ENCODE results near the gene CUX1.
"Not testable (repeated sequence)": the region's sequence is repeated elsewhere in the genome, so short reads cannot be mapped to it uniquely, and the experiment has no call there.

CUX1 gene

DNA sequence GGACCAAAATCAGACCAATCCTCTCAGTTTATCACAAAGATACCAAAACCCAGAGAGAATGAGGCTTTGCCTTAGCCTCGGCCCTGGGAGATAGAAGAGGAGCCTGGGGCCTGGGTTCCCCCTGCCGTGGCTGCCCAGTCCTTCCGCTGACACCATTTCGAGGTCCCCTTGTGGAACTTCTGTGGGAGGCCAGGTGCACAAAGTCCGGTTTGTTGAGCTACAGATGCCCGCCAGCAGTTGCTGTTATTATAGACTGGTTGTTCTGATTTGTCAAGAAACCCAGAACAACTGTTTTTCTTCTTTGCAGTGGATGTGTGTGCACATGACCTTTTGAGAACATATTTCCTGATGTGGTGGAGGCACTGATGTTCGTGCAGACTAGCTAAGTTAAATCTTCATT is 47.6 kb downstream of the CUX1 start:
- Mint-ChIP-seq H3K27me3 (ENCODE audit: low read depth, poor library complexity) (peaks cover 2% of the 10 kb centered on the region), H3K9me3 (no peaks in the 10 kb centered on the region), H3K4me3 (no peak overlapping the region), H3K27ac (peak overlapping the region; percentile 34), H3K4me1 (peaks cover 81% of the 10 kb centered on the region), H3K36me3 (ENCODE audit: low read depth) (peaks cover 9% of the 10 kb centered on the region)
- no peak for DNase-seq
- TF ChIP-seq, protein P1, sequence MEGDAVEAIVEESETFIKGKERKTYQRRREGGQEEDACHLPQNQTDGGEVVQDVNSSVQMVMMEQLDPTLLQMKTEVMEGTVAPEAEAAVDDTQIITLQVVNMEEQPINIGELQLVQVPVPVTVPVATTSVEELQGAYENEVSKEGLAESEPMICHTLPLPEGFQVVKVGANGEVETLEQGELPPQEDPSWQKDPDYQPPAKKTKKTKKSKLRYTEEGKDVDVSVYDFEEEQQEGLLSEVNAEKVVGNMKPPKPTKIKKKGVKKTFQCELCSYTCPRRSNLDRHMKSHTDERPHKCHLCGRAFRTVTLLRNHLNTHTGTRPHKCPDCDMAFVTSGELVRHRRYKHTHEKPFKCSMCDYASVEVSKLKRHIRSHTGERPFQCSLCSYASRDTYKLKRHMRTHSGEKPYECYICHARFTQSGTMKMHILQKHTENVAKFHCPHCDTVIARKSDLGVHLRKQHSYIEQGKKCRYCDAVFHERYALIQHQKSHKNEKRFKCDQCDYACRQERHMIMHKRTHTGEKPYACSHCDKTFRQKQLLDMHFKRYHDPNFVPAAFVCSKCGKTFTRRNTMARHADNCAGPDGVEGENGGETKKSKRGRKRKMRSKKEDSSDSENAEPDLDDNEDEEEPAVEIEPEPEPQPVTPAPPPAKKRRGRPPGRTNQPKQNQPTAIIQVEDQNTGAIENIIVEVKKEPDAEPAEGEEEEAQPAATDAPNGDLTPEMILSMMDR (IDR thresholded peaks at IDR 0.05): no peak

DNA sequence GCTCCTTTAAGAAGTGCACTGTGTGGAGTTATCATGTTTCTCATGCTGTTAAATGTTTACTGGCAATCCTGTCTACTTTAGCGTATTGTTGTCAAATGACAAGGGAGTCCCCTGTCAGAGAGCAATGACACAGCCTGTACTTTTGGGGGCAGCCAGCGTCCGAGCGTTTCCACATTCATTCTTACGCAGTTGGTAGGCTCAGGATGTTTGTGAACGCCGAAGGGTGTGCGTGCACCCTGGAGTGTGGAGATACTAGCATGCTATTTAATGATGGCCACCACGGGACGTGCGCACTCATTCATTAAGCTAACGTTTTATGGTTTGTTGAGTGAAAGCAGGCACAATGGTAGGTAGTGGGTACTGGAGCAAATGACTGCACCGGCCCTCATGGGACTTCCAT is 48.0 kb downstream of the CUX1 start:
- no peak for DNase-seq
- H3K4me3 Mint-ChIP-seq: no peak overlapping the region
- TF ChIP-seq, protein P1 (IDR thresholded peaks at IDR 0.05): no peak
- peaks cover 2% of the 10 kb centered on the region for H3K27me3 Mint-ChIP-seq (ENCODE audit: low read depth, poor library complexity)
- no peaks in the 10 kb centered on the region for H3K9me3 Mint-ChIP-seq
- peaks cover 9% of the 10 kb centered on the region for H3K36me3 Mint-ChIP-seq (ENCODE audit: low read depth)
- peak overlapping the region; percentile 34 for H3K27ac Mint-ChIP-seq
- peaks cover 81% of the 10 kb centered on the region for H3K4me1 Mint-ChIP-seq

DNA sequence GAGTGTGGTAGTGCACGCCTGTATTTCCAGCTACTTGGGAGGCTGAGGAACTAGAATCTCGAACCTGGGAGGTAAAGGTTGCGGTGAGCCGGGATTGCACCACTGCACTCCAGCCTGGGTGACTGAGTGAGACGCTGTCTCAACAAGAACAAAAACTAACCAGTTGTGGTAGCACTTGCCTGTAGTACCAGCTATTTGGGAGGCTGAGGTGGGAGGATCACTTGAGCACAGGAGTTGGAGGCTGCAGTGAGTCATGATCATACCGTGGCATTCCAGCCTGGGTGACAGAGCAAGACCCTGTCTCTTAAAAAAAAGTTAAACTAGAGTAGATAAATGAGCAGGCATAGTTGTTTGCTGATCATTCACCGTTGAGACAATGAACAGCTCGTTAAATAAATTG is 48.9 kb downstream of the CUX1 start:
- Mint-ChIP-seq H3K36me3 (ENCODE audit: low read depth) (peaks cover 9% of the 10 kb centered on the region), H3K4me1 (peaks cover 81% of the 10 kb centered on the region), H3K4me3 (no peak overlapping the region), H3K27ac (no peak overlapping the region), H3K9me3 (no peaks in the 10 kb centered on the region), H3K27me3 (ENCODE audit: low read depth, poor library complexity) (peaks cover 3% of the 10 kb centered on the region)
- DNase-seq: no peak
- TF ChIP-seq, protein P1 (IDR thresholded peaks at IDR 0.05): no peak

DNA sequence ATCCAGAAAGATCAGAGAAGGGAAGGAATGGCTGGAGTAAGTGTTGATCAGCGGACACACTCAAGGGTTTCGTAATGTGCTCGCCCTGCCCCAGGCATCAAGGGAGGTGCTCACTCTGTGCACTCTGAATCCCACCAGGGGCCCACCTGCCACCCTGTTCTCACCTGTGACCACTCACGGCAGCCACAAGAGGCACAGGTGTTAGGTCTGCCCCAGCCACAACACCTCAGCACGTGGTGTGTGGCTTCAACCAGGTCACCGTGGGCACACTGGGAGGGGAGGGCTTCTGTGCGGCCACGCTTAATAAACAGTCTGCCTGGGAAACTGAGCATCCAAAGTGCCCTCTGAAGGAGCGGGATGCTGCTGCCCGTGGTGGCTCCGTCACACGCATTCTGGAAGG is 49.8 kb downstream of the CUX1 start:
- Mint-ChIP-seq H3K27ac (no peak overlapping the region), H3K4me3 (no peak overlapping the region), H3K4me1 (peaks cover 81% of the 10 kb centered on the region), H3K9me3 (no peaks in the 10 kb centered on the region), H3K27me3 (ENCODE audit: low read depth, poor library complexity) (peaks cover 5% of the 10 kb centered on the region), H3K36me3 (ENCODE audit: low read depth) (peaks cover 9% of the 10 kb centered on the region)
- TF ChIP-seq, protein P1 (IDR thresholded peaks at IDR 0.05): no peak
- DNase-seq: no peak

DNA sequence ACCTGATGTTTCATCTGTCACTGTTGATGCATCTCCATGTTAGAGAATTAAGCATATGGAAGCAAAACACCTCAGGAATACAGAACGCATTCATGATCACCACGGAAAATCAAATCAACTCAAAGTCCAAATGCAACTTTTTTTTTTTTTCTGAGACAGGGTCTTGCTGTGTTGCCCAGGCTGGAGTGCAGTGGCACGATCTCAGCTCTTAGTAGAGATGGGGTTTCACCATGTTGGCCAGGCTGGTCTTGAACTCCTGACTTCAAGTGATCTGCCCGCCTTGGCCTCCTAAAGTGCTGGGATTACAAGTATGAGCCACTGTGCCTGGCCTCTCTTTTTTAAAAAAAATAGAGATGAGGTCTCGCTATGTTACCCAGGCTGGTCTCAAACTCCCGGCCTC is 50.3 kb downstream of the CUX1 start:
- H3K9me3 Mint-ChIP-seq; DNase-seq; H3K4me3 Mint-ChIP-seq; H3K27me3 Mint-ChIP-seq (ENCODE audit: low read depth, poor library complexity); H3K36me3 Mint-ChIP-seq (ENCODE audit: low read depth): not testable (repeated sequence)
- Mint-ChIP-seq H3K4me1 (peaks cover 76% of the 10 kb centered on the region), H3K27ac (peak overlapping the region; percentile 86)

DNA sequence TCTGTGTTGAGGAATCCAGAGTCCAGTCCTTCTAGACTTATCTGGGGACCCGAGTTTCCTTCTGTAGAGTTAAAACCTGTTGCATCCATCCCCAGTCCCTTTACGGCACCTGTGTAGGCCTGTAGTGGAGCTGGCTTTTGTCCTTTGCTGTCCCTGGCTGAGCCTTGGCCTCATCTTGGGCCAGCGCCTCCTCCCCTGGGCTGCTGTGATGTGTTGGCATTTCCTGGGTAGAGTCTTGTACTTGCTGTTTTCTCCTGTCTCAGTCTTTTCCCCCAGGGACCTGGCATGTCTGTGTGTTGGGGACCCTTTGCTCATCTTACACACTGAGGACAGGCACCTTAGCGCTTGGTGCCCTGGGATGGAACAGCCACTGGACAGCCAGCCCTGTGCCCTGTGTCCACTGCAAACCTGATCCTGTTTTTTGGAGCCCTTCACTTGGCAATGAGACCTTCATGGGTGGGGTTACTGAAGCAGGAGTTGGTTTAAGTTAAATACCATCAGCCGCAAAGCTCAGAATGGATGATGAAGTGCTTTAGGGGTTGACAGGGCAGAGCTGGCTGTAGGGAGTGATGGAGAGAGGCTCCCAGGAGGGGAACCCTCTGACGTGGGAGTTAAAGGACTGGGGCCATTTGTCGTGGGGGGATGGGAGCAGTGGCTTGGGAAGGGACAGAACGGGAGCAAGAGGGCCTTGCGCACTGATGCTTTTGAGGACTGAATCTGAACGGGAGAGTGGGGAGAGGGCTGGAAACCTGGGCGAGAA is 50.9 kb downstream of the CUX1 start:
- Mint-ChIP-seq H3K4me1 (peaks cover 70% of the 10 kb centered on the region), H3K36me3 (ENCODE audit: low read depth) (peaks cover 9% of the 10 kb centered on the region), H3K9me3 (no peaks in the 10 kb centered on the region), H3K27ac (peak overlapping the region; percentile 86), H3K27me3 (ENCODE audit: low read depth, poor library complexity) (peaks cover 2% of the 10 kb centered on the region), H3K4me3 (peak overlapping the region; percentile 45)
- TF ChIP-seq, protein P1 (IDR thresholded peaks at IDR 0.05): no peak
- DNase-seq: peak; percentile 59
